Activated CD8-positive, alpha-beta memory T cell treated with anti-CD3 and anti-CD28 coated beads, Interleukin-2, amount 50 U/mL, for 4 hours (primary cell): ENCODE data around the gene PTGER3.

Experiments used
- DNase-seq: peaks from one replicate; pipeline ENCODE4 v3.0.0-alpha.2; 2020

PTGER3 gene

DNA sequence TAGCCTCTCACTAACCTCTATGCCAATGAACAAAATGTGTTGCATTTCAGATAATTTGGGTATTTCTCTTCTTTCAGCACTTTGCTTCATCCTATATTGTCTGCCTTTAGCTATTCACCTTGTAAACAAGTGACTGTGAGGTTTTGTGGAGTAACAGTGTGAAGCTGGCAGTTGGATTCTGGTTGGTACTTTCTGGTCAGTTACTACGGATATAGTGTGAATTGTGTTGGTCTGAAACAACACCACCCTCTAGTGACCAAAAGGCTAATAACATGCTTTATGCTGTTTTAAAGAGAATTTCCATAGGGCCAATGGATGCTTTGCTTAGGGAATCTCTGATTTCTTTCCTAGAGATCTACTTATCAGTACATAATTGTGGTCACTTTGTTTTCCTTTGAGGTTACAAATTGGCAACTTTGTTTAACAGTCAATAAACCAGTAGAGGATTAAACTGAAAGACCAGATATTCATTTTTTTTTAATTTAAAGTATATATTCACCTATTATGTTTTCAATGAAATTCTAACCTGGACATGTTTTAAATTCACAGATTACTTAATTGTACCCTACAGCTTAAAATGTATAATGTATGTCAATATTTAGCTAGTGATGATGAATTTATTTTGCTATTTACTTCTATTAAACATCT is 2.5 kb upstream of the PTGER3 start:
- no peak for DNase-seq

DNA sequence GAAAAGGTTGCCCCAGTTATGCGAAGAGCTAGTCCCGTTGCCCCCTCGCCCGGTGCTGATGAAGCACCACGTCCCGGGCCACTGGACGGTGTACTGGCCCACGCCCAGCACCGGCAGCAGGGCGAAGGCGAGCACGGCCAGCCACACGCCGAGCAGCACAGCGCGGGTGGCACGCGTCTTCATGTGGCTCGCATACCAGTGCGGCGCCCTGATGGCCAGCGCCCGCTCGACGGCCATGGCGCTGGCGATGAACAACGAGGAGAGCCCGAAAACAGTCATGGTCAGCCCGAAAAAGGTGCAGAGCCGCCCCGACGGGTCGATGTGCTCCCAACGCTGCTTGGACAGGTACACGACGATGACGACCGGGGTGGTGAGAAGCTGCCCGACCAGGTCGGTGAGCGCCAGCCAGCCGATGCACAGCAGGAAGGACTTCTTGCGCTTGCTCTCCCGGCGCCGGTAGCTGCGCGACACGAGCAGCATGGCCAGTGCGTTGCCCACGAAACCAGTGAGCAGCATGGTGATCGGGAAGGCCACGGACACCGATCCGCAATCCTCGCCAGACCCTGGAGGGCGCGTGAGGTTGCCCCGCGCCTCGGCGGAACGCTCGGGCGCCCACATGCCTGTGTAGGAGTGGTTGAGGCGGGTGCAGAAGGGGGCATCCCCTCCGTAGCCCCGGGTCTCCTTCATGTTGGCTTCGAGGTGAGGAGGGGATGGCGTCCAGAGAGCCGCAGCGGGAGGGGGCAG is 553 bp downstream of the PTGER3 start:
- peak; percentile 17 for DNase-seq

DNA sequence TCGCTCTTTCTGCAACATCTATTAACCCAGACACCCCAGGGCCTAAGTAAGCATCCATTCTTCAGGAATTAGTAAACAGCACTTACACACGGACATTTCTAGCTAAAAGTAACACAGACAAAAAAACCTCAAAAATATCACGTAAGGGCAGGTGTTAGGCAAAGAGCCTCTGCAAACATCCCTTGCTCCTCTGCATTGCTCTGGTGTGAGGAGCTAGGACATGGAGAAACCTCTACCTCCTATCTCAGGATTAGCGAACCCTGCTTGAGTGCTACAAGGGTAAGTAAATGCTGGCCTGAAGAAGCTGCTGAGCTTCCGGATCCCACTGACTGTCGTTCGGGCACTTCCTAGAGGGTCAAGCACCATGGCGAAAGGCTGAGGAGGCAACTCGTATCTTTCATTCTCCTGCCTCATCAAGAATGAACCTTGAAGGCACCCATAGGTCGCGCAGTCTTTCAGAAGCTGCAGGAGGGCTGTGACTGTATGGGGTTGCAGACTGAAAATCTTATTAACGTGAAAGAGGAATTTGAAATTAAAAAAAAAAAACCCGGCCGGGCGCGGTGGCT is 2.1 kb downstream of the PTGER3 start:
- no peak for DNase-seq

DNA sequence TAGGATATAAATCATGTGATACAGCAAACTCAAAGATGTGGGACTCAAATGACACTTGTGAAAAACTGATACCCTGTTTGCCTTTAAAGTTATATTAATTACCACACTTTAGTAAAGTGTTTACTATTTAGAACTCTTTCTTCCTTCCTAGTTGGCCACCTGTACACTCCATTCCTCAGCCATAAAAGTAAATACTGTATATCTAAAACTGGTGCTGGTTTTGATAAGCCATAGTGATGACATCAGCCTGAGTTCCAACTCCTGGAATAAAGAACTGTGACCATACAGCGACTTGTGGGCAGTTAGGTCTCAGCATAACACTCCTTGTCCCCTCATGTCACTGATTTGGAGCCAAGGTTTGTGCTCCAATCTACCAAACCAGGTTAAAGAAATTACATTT is 2.8 kb downstream of the PTGER3 start:
- DNase-seq, result no peak

DNA sequence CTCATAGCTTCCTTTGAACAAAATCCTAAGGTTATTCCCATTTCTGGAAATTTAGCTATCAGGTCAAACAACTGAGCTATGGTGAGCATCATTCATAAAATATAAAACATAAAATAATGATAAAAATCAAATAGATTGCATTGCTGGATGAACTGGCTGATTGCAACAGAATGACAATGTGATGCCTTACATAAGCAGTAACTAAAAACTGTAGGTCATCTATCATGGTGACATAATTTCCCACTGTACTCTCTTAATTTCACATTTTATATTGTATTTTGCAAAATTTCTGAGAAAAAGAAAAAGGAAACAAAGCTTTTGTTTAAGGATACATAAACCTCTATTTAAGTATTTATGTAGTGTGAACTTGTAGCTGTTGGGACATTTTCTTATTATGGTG is 4.6 kb downstream of the PTGER3 start:
- no peak for DNase-seq

DNA sequence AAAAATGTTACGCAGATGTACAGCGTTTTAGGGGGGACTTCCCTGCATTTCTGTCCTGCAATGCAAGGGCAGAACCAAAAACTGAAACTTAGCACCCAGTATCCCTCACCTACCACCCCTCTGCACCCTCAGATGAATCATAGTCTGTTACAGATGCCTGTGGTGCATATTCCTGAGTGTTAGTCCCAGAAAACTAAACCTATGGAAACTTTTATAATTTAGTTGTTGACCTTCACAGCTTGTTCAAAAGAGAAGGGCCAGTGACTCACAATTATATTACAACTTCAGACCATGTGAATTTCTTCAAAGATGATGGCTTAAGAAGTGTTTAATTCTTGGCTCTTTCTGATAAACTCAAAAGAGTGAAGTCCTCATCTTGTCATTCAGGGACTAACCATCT is 5.8 kb downstream of the PTGER3 start:
- no peak for DNase-seq

DNA sequence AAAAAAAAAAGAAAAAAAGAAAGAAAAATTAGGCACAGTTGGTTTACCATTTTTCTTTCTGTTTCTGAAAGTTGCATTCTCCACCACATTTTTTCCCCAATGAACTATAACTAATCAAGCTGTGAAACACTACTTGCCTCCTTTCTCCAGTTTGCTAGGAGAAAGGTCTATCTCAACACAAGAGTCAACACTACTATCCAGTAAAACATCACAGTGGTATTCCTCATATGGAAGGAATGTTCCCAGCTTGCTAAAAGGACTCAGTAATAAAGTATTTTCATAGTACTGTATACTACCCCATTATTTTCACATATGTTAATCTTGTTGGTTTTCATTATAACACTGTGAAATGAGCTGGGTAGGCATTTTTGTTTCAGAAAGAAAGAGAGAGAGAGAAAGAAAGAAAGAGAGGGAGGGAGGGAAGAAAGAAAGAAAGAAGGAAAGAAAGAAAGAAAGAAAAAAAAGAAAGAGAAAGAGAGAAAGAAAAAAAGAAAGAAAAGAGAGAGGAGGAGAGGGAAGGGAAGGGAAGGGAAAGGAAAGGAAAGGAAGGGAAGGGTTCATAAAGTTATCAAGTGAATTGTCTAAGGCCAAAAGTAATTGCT is 7.9 kb downstream of the PTGER3 start:
- DNase-seq, result no peak

DNA sequence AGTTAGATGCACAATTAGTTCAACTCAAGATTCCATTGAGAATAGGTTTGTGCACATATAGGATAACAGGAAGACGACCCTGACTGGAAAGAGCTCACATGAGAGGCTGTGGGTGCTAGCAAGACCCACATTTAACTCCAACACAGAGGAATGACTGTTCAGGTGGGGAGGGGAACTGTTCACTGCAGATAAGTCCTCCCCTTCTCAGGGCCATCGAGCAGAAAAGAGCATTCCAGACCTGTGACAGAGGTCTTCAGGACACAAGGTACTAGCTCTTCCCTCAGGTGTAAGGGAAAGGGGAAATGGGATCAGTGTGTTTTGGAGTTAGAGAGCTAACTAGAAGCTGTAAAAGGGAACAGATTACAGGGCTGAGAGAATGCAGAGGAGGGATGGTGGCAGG is 8.7 kb downstream of the PTGER3 start:
- DNase-seq, result no peak

DNA sequence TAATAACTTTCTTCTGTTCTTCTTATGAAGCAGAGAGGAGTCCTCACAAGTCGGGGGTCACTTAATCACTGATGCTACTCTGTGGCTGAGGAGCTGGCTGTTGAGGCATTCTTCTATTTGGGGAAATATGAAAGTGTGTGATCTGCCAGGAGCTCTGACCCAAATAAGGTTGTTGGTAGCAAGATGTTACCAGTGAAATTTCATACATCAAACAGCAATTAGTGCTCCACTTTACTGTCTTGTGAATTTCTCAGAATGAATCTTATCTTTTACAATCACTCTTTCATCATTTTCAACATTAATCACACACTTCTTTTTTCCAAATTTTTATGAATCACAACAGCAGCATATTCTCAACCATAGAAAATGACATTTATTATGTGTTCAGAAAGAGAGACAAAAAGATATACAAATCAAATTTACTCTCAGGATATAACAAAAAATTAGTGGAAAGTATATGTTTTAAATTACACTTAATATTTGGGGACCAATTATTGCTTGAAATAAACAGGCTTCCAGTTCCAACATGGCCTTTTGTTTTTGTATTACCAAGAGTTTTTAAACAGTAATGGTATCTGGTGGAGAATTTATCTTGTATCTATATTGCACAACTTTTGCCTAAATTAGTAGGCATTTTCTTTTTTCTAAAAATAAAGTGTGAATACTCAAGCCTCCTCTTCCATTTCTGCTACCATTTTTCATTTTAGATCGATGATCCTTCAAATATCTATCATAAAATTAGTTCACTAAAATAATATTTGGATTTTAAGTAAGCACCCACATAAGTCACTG is 9.6 kb downstream of the PTGER3 start:
- DNase-seq, result no peak

DNA sequence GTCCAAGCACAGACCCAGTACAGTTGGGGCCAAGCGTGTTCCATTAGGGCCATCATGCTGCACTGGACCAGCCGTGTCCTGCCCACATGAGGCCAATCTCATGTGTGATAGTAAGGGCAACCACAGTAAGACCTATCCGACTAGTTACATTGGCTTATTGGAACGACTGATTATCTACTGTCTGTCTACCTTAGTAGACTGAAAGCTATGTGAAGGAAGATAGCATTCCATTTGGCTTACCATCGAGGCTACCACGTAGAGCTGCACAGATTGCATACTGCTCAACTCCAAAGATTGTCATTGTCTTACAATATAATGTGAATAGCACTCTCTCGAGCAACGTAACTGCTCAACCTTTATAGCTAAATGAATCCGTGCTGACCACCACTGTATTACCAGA is 10.6 kb downstream of the PTGER3 start:
- DNase-seq, result no peak

DNA sequence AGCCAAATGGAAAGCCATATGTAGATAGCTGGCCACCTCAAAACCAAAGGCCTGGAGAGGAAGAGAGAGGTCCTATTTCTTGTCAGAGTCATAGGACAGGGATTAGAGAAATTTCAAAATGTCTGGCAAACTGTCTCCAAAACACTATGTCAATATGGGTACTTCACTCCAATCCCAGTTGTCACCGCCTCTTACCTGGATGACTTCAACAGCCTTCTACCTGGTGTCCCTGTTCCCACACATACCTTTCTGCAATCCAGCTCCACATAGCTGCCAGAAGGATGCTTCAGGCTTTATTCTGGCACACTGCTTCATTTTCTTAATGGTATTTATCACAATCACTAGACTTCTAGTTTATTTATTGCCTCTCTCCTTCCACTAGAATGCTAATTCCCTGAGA is 14.5 kb downstream of the PTGER3 start:
- DNase-seq, result no peak

DNA sequence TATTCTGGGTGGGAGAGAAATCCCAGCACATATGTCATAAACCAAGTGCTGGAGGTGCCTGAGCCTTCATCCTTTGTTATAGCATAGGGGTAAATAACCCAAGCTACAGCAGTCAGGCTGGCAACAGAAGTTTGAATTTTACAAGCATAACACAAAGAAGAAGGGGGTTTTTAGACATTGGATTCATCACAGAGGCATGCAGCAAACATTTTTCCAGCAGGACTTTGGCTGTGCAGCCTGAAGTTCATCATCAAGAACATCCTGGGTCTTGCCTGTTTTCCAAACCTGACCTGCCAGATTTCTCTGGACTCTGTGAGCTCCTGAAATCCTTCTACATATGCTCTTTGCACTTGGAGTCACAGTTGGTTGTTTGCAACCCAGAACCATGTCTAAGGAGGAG is 16.2 kb downstream of the PTGER3 start:
- DNase-seq, result no peak

DNA sequence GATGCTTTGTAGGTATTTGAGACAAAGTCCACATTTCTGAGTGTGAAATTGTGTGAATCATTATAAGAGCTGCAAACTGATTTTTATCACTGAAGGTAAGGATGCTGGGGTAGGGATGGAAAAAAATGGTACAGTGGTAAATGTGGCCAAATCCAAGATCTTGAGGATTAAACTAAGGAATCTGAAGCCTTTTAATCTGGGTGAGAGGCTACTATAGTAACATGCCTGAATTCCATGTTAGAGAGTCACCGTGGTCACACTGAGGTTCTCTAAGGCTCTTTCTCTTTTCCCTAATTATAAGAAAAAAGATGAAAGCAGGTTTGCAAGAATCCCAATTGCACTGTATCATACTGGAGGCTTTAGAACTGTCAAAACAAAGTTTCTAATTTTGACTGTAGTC is 17.6 kb downstream of the PTGER3 start:
- no peak for DNase-seq

DNA sequence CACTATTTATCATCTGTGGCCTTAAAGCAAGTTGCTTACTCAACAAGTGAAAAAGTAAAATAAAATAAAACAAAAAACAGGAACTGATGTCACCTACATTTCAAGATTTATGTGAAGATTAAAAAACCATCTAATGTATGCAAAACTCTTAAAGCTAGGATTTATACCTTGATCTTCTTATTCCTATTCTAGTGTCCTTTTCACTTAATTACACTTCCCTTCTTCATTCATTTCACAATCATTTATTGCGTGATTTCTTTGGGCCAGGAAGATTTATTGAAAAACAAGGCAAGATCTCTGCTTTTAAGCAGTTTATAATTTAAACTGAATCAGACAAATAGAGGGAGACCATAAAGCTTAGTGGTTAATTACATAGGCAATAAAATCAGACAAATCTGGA is 18.6 kb downstream of the PTGER3 start:
- DNase-seq, result no peak

DNA sequence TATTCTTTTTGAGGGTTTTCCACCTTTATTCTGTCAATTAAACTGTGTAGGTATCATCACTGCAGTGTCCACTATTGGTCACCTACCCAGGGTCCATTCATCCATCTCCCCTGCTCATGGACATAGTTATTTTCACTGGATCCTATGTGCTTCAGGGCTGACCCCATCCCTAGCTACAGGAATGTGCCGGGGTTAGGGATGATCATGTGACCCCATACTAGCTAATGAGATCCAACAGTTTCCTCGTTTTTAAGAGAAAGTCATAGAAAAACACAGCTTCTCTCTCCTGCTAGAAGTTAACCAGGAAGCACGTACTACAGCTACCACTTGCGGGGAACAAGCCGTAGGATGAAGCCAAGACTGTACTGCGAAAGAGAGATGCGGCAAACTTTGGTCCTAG is 19.6 kb downstream of the PTGER3 start:
- no peak for DNase-seq

DNA sequence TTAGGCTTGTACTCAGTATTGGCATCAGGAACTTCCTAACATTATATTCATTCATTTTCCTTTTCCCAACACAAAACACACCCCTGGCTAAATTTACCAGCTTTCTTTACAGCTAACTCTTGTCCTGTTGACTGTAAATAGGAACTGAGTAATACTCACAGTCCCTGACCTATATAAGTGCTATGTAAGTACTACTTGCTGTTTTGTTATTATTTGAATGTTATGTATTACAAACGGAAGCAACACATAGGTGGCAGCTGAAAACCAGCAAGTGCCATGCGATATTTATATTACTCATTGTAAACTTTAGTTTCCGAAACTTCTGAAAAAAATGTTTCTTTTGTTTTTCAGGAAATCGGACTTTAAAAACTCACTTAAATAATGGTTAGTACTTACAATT is 21.5 kb downstream of the PTGER3 start:
- DNase-seq, result no peak

DNA sequence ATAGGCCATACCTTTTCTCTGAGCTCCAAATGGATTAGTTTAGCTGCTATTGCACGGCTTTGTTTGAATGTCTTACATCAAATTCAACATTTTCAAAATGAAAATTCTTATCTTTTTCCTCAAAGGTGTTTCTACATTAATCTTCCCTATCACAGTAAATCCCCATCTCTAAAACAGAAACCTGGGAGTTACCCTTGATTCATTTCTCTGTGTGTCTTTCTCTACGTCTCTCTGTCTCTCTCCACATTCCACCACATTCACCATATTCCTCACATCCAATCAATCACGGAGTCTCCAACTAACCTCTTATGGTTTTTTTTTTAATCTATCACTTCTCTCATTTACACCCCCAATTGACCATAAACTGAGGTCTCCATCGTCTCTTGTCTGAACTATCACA is 24.1 kb downstream of the PTGER3 start:
- DNase-seq, result no peak

DNA sequence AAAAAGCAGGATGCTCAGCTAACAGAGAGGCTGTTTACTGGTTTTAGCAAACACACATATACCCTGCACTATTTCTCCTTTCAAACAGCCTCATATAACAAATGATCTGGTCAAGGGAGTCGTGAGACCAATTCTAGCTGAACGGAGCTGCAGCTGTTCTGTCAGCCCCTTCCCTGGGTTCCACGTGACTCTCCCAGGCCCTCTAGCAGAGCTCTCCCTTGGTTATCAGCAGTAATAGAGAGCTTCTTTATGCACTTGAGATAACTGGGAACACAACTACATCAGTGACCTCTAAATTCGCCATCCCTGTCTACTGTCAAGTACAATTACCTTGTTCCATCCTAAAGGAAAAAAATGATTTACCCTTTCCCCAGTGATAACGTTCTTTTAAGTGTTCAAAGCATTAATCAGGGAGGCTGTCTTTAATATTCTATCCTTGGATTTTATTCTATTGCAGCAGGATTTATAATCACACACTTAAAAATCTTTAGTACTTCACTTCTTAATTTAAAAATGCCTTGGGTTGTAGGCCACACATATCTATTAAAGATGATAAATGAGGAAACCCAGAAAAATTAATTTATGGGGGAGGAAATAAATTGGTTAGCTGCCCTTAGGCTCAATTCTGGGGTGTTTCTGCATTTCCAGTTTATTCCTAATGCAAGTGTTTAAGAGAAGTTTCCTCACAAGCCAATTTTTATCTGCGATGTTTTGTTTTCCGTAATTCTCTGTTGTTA is 28.2 kb downstream of the PTGER3 start:
- no peak for DNase-seq

DNA sequence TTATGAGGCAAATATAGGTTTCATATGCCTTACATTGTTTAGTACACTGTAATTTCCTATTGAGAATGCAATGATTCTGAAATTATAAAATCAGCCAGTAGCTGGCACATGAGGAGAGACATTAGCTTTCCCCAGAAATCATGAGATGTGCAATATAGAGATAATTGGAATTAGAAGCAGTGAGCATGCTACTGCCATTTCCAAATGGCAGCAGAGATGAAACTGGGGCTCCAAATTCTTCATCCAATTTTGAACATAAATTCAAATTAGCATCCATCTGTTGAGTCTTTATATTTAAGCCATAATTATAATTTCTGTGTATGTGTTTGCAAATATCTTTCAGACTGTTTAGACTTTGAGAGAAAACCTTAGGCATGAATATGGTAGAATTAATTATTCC is 28.8 kb downstream of the PTGER3 start:
- DNase-seq, result no peak

DNA sequence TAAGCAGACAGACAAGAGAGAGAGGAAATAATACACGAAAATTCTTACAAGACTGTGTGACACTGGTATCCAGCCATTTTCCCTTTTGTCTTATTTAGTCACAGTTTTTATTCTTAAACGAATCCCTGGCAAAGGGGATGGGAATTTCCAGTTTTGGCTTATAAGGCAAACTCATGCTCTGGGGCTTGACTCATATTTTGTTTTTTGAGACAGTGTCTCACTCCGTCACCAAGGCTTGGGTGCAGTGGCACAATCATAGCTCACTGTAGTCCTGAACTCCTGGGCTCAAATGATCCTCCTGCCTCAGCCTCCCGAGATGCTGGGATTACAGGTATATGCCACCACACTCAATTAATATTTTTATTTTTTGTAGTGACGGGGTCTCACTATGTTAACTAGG is 31.9 kb downstream of the PTGER3 start:
- no peak for DNase-seq

DNA sequence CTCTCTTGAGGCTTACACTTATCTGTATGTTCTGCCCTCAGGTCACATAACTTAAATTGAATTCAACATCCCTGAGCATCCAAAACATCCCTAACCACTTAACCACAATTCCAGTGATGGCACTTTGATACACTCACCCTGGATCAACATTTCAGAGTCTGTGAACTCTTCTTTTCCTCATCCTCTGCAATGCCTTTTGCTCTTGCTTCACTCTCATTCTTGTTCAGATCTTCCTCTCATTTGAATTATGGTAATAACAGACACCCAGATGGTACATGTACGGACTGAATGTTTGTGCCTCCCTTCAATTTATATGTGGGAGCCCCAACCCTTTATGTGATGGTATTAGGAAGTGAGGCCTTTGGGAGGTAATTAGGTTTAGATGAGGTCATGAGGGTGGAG is 33.4 kb downstream of the PTGER3 start:
- DNase-seq, result no peak

DNA sequence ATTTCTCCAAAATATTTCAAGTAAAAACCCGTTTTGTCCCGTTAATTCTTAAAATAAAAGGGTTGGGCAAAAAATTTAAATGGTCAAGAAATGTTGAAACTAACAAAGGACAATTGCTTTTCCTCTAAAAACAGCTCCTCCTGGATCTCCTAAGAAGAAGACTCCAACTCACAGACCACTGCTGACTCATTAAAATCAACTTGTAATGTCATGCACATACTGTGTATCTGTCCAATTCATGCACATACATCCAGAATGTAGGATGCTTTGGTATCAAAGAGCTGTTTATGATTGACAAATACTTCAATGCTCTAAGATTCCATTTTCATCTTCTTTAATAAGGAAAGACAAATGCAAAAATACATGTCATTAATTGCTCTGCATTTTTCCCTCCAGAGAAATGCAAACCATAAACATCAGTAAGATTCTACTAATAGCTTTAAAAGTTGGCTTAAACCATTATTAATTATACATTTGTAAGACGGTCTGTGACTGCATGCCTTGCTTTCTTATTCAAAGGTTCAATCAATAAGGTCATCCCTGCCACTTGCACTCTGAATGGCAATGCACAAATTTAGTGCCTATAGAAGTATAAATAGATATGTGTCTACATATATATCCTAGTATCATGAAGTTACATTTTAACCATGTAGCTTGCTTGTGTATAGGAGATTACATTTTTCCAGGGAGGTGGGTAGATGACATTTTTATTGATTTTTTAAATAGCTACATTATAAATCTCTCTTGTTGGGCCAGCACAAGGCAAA is 44.7 kb downstream of the PTGER3 start:
- no peak for DNase-seq
